ENCODE measurements around the gene DNAJB6.

Gene DNAJB6

GRCh38 chr7:157361537-157361936 lies 24.7 kb downstream of the DNAJB6 start:
- no peak for DNase-seq (ENCODE audit: low spot score)
- in situ Hi-C loops (cut with MboI; ENCODE audit: low pct_unique_long_range_greater_than_20kb, low sequenced_read_pairs, unreplicated experiment) = no loop called here
- TF ChIP-seq CTCF (IDR thresholded peaks at IDR 0.05; ENCODE audit: extremely low read depth, insufficient read depth, missing control alignments) = no peak

- in situ Hi-C loops (cut with MboI; ENCODE audit: low pct_unique_long_range_greater_than_20kb, low sequenced_read_pairs, unreplicated experiment) = no loop called here
- DNase-seq (ENCODE audit: low spot score) = no peak
- TF ChIP-seq CTCF (IDR thresholded peaks at IDR 0.05; ENCODE audit: extremely low read depth, insufficient read depth, missing control alignments) = no peak
Observed at GRCh38 chr7:157362729-157363128, 25.9 kb downstream of the DNAJB6 start.

GRCh38 chr7:157366722-157367121 lies 29.9 kb downstream of the DNAJB6 start:
- in situ Hi-C loops (cut with MboI; ENCODE audit: low pct_unique_long_range_greater_than_20kb, low sequenced_read_pairs, unreplicated experiment) = no loop called here
- no peak for DNase-seq (ENCODE audit: low spot score)
- TF ChIP-seq CTCF (IDR thresholded peaks at IDR 0.05; ENCODE audit: extremely low read depth, insufficient read depth, missing control alignments) = no peak

- TF ChIP-seq CTCF (IDR thresholded peaks at IDR 0.05; ENCODE audit: extremely low read depth, insufficient read depth, missing control alignments) = no peak
- DNase-seq (ENCODE audit: low spot score) = no peak
- in situ Hi-C loops (cut with MboI; ENCODE audit: low pct_unique_long_range_greater_than_20kb, low sequenced_read_pairs, unreplicated experiment) = no loop called here
Observed at GRCh38 chr7:157368955-157369354, 32.2 kb downstream of the DNAJB6 start.

- in situ Hi-C loops (cut with MboI; ENCODE audit: low pct_unique_long_range_greater_than_20kb, low sequenced_read_pairs, unreplicated experiment) = no loop called here
- DNase-seq (ENCODE audit: low spot score) = no peak
- no peak for TF ChIP-seq CTCF (IDR thresholded peaks at IDR 0.05; ENCODE audit: extremely low read depth, insufficient read depth, missing control alignments)
Observed at GRCh38 chr7:157370742-157371141, 33.9 kb downstream of the DNAJB6 start.

GRCh38 chr7:157371296-157371695 lies 34.5 kb downstream of the DNAJB6 start:
- no peak for DNase-seq (ENCODE audit: low spot score)
- TF ChIP-seq CTCF (IDR thresholded peaks at IDR 0.05; ENCODE audit: extremely low read depth, insufficient read depth, missing control alignments) = no peak
- in situ Hi-C loops (cut with MboI; ENCODE audit: low pct_unique_long_range_greater_than_20kb, low sequenced_read_pairs, unreplicated experiment) = no loop called here
